Motor neuron (in vitro differentiated cells): ENCODE data around the gene GNAT3. TPM values are rescaled to one million over a fixed set of nuclear protein-coding genes. Genes with fewer than 3 reads are reported as not detected.

ENCODE experiments used
- ATAC-seq, 8 experiments: fragments of 200-7000 bp; cut with Tn5 transposase; replicated peaks in 6 of 8; 2 replicates each; pipeline ENCODE4 v1.8.0; 2021; ENCODE audit warnings: mild to moderate bottlenecking in 8 of 8, moderate library complexity in 8 of 8
- H3K27ac ChIP-seq, 2 donors: fragments of 250-450 bp; sonication (Bioruptor Pico); 2 replicates each; pipeline ENCODE4 v1.9.0; 2021; ENCODE audit warnings: antibody characterized with exemption in 2 of 2, mild to moderate bottlenecking in 2 of 2, moderate library complexity in 1 of 2
- H3K4me1 ChIP-seq, 2 donors: fragments of 250-450 bp; sonication (Bioruptor Pico); replicated peaks in 1 of 2; 2 replicates each; pipeline ENCODE4 v1.6.1; 2021; ENCODE audit warnings: antibody characterized with exemption in 2 of 2, mild to moderate bottlenecking in 2 of 2, moderate library complexity in 1 of 2
- H3K4me3 ChIP-seq, 5 donors: fragments of 250-450 bp; sonication (Bioruptor Pico); 2 replicates each; pipeline ENCODE4 v1.9.0; 2021; ENCODE audit warnings: antibody characterized with exemption in 5 of 5, mild to moderate bottlenecking in 5 of 5, moderate library complexity in 4 of 5
- WGBS, 10 experiments: fragments of 450-650 bp; shearing (Covaris generic); methylation state at CpG; one replicate each; pipeline ENCODE4 v1.0.0; 2022; 5-methylcytosine and 5-hydroxymethylcytosine counted together
- in situ Hi-C, 9 experiments: fragments of 400-800 bp; cut with MboI; loops; one replicate each; pipeline ENCODE4 v1.15.0; 2021; ENCODE audit warnings: low sequenced_read_pairs in 9 of 9, low pct_unique_long_range_greater_than_20kb in 2 of 9; ENCODE audit not compliant: unreplicated experiment in 9 of 9
- total RNA-seq, 8 experiments: library from RNA; unstranded; fragments of 300-600 nt; gene quantifications; 2 replicates each; pipeline versions ENCODE4 v1.2.3 to v1.2.4, GENCODE V29; 2022

GNAT3 gene
- total RNA-seq, 8 experiments from 2014 or later: 0.11 to 0.25 TPM; not detected in 6

DNA sequence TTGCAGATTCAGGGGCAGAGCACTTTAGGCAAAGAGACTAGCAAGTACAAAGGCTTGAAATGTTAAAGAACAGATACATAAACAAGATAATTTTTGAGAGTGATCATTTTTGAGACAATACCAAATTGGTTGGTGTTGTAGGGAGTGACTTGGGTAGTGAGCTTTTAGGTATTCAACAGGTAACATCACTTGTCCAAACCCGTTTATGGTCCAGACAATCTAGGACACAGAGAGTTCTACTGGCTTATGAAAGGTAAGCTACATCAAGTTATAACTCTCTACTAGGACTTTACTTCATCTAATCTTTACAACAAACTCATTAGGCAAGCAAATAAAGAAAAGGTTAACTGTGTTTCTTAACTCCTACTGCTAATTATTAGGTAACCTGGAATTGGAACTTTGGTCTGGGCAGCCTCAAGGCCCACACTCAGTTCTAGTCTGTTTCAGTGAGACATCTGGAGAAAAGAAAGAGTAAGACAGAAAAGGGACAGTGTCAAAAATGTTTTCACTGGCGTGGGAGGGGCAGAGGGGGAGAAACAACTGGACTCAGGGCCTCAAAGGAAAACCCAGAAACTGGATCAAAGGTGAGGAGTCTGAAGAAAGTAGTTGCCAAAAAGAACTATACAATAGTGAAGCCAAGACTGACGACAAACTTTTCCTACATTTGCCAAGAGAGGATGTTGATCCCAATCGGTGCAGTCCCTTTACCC is 39.2 kb downstream of the GNAT3 start:
- no peak overlapping the region for H3K4me3 ChIP-seq
- WGBS, 10 experiments: 29 to 100% (median 60%) methylated on average over 1 to 4 of the region's 4 CpGs
- in situ Hi-C loops: no loop called here

DNA sequence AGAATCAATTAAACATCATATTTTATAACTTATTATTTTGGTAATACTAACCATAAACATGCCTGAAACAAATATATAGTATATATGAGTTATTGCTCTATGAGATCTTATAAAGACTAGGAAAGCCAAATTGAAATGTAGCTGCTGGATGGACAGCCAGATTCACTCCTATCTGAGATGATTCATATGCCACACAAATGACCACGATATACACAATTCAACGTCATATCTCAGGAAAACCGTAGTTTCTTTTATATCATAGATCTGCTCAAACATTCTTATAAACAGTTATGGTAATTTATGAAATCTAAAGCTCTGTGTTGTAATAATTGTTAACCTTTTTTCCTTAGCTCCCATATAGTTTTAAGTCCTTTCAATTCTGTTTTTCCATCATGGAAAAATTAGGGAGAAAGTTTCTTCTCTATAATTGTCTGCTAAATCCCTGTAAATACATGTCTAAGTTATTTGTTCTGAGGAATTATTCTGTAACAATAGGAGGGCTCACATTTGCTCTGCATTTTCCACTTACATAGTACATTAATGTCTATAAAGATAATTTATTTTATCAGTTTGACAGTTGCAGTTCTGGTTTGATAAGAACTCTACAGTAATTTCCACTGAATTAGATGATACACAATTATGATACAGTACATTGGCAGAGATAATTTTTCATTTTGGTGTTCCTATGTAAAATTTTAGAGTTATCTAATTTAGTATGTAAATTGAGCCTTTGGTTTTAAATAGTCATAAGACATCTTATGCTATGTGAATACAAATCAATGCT is 42.7 kb downstream of the GNAT3 start:
- H3K4me3 ChIP-seq: no peak overlapping the region
- H3K4me1 ChIP-seq: peaks cover 0 to 6% of the 10 kb centered on the region in 2 donors
- H3K27ac ChIP-seq: no peak overlapping the region
- ATAC-seq: no peak
- WGBS, 10 experiments: 53 to 92% (median 74%) methylated on average over 2 to 3 of the region's 3 CpGs; no CpG with 5 or more reads in 2 of the 10 experiments
- in situ Hi-C loops: no loop called here

More for the DNA sequence above, 39.2 kb downstream of the GNAT3 start:
- H3K4me1 ChIP-seq: no peaks in the 10 kb centered on the region
- no peak overlapping the region for H3K27ac ChIP-seq
- no peak for ATAC-seq

DNA sequence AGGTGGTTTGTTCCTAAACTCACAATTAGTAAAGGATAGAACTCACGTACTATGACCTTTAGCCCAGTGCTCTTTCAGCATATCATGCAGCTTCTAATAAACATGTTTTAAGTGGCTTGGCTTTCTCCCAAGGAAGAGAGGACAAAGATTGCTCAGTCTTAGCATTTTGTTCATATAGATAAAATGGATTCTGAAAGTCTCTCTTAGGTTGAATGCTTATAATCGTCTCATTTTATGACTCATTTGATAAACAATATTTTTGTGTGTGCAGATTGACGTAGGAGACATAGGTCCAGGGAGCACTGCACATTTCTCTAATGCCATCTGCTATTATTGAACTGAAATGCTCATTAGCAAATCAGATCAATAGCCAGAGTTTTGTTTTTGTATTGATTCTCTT is 44.8 kb downstream of the GNAT3 start:
- no peak for ATAC-seq
- peaks cover 0 to 6% of the 10 kb centered on the region in 2 donors for H3K4me1 ChIP-seq
- H3K27ac ChIP-seq: no peak overlapping the region
- 47 to 94% (median 81%) methylated on average over 1 to 3 of the region's 3 CpGs for WGBS, 10 experiments
- in situ Hi-C loops: no loop called here
- H3K4me3 ChIP-seq: no peak overlapping the region

DNA sequence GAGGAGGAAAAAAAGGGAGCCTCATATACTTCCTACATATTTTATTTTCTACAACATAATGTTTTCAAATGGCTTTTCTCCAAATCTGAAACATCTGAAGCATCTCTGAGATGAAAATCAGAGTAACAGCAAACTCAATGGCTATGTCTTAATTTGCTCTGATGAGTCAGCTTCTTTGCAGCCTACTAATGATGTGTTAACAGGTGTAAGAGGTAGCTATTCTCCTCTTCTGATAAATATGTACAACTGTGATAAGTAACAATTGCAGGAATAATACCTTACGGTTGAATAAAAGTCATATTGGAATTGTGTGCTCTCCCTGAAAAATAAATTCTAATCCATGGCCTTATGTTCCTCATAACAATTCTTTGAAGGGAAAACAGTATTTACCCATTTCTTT is 45.2 kb downstream of the GNAT3 start:
- ATAC-seq: no peak
- Histone ChIP-seq H3K4me1 (peaks cover 0 to 6% of the 10 kb centered on the region in 2 donors), H3K27ac (no peak overlapping the region), H3K4me3 (no peak overlapping the region)
- in situ Hi-C loops: no loop called here
- WGBS, 10 experiments: 67 to 100% (median 100%) methylated on average over 1 of the region's 1 CpG; no CpG with 5 or more reads in 3 of the 10 experiments

DNA sequence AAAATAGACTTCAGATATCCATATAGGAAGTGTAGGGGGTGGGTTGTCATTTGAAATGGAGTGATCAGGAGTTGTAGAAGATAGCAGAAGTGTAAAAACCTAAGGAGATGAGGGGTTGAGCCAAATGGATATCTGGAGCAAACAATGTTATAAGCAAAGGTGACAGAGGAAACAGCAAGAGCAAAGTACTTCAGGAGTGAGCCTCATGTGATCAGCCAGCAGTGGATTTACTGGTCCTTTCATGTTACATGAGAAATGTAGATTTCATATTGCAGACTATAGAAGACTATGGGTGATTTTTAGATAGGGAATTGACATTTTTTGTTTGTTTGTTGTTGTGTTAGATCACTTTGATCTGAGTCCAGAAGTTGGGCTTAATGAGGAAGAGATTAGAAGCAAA is 47.7 kb downstream of the GNAT3 start:
- H3K4me1 ChIP-seq: peaks cover 0 to 6% of the 10 kb centered on the region in 2 donors
- in situ Hi-C loops: no loop called here
- ATAC-seq: no peak
- no peak overlapping the region for H3K27ac ChIP-seq
- no peak overlapping the region for H3K4me3 ChIP-seq

DNA sequence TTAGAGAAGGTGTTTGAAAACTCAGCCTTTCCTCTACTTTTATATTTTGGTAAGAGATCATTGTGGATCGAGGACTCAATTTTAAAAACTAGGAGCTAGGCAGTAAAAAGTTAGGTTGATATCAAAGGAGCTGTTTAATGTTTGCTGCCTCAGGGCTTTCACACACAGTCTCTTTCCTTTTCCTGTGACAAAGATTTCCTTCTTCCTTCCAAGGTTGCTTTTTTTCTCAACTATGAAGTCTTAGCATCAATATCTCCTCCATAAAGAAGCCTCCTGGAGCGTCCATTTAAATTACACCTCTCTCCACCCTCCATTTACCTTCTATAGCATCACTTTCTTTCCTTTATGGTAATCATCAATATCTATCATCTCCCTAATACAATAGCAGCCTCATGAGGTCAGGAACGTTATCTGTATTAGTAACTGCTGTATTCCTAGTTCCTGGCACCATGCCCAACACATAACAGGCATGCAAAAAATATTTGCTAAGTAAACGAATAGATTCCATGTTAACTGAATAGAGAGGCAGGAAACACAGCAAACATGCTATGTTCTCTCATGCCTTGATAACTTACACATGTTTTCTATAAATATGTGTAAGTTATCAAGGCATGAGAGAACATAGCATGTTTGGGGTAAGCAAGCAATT is 48.5 kb downstream of the GNAT3 start:
- 49 to 100% (median 87%) methylated on average over 1 to 4 of the region's 4 CpGs for WGBS, 10 experiments
- in situ Hi-C loops: no loop called here
- peaks cover 0 to 6% of the 10 kb centered on the region in 2 donors for H3K4me1 ChIP-seq
- ATAC-seq: no peak
- H3K4me3 ChIP-seq: no peak overlapping the region
- H3K27ac ChIP-seq: no peak overlapping the region

DNA sequence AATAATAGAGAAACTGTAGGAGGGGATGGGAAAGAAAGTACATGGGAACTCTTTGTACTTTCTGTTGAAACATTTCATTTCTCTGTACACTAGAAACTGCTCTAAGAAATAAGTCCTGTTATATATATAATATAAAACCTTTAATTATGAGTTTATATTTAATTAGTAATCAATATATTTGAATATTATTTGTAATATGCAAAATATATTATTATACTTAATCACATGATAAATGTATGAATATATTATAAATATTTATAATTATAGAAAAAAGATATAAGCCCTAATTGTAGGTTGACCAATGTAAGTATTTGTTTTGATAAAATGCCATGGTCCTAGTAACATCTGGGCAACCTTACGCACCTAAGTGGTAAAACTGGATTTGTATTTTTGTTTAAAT is 51.0 kb downstream of the GNAT3 start:
- H3K4me3 ChIP-seq: no peak overlapping the region
- H3K27ac ChIP-seq: no peak overlapping the region
- in situ Hi-C loops: no loop called here
- 75 to 100% (median 100%) methylated on average over 1 of the region's 1 CpG; no CpG with 5 or more reads in 1 of the 10 experiments for WGBS, 10 experiments
- no peak for ATAC-seq
- H3K4me1 ChIP-seq: no peaks in the 10 kb centered on the region

DNA sequence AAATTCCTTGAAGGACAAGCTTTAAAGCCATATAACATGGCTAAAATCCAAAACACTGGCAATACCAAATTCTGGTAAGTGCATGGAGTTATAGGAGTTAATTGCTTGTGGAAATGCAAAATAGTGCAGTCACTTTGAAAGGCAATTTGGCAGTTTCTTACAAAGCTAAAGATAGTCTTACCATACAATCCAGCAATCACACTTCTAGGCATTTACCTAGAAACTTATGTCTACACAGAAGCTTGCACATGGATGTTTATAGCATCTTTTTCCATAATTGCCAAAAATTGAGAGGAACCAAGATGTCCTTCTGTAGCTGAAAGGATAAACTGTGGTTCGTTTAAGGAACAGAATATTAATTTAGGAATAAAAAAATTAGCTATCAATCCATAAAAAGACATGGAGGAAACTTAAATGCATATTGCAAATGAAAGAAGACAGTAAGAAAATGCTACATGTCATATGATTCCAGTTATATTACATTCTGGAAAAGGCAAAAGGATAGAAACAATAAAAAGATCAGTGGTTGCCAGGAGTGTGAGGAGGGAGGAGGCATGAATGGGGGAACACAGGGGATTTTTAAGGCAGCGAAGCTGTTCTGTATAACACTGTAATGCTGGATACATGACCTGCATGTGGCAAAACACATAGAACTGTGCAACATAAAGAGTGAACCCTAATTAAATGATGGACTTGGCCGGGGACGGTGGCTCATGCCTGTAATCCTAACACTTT is 51.9 kb downstream of the GNAT3 start:
- H3K4me1 ChIP-seq: no peaks in the 10 kb centered on the region
- in situ Hi-C loops: no loop called here
- no peak for ATAC-seq
- H3K27ac ChIP-seq: no peak overlapping the region
- H3K4me3 ChIP-seq: no peak overlapping the region
- 44 to 100% (median 75%) methylated on average over 1 to 3 of the region's 4 CpGs; no CpG with 5 or more reads in 1 of the 10 experiments for WGBS, 10 experiments

DNA sequence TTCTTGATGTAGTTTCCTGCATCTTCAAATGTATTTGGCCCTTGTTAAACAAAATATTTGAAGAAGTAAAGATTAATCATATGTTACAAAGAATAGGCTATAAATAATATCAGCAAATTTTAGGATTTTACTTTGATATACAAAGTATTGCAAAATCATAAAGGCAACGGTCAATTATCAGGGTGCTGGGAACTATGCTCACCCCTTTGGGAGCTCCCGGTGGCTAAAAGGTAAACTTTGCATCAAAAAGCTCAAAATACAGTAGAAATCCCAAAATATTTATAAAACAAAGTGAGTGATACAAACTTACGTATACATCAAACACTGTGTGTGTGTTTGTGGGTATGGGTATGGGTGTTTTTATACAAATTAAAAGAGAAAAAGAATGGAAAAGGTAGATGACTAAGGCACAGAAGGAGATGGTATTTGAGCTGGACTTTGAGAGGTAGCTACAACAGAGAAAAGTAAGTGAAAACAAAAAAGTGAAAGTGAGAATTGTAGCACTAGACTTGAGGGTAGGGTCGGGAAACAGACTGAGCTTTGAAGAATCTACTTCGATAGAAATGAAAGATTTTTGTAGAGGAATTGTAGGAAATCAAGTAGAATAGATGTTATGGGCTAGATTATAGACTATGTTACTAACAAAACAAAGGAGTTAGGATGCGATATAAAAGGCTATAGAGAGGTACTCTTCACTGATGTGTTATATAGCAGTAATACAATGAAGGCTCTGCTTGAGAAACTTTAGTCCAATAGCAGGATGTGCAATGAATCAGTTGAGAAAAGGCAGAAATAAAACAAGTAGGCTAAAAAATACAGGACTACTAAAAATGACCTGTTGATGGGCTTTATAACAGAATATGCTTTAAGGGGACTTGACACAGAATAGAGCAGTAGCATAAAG is 52.8 kb downstream of the GNAT3 start:
- no peak for ATAC-seq
- WGBS, 10 experiments: 63 to 94% (median 89%) methylated on average over 4 to 6 of the region's 6 CpGs
- H3K4me1 ChIP-seq: no peaks in the 10 kb centered on the region
- in situ Hi-C loops: no loop called here
- H3K27ac ChIP-seq: no peak overlapping the region
- no peak overlapping the region for H3K4me3 ChIP-seq

DNA sequence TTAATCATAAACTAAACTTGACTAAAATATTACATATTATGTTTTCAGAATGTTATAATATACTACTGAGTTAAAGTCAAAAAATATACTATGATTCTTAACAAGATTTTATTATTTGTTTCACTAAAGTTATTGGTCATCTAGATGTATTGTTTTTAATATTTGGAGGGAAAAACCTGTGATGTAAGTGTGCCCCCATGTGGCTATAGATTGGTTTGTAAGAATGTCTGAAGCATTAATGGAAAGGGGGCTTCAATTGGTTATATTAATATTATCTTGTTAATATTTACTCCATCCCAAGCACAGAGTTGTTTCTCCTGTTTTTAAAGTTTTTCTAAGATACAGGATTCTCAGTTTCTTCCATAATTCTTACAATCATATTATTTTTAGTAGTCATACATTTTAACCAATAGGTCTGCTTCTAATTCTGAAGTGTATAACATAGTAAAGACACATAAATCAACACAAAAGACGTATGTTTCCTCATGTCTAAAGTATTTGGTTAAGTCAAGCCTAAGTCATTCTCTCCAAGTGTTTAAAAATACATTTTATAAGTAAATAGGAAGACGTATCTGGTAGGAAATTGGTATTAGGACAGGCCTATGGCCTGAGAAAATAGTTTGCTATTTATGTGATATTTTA is 58.0 kb downstream of the GNAT3 start:
- ATAC-seq: no peak
- in situ Hi-C loops: no loop called here
- 25 to 100% (median 57%) methylated on average over 1 to 2 of the region's 2 CpGs; no CpG with 5 or more reads in 1 of the 10 experiments for WGBS, 10 experiments

DNA sequence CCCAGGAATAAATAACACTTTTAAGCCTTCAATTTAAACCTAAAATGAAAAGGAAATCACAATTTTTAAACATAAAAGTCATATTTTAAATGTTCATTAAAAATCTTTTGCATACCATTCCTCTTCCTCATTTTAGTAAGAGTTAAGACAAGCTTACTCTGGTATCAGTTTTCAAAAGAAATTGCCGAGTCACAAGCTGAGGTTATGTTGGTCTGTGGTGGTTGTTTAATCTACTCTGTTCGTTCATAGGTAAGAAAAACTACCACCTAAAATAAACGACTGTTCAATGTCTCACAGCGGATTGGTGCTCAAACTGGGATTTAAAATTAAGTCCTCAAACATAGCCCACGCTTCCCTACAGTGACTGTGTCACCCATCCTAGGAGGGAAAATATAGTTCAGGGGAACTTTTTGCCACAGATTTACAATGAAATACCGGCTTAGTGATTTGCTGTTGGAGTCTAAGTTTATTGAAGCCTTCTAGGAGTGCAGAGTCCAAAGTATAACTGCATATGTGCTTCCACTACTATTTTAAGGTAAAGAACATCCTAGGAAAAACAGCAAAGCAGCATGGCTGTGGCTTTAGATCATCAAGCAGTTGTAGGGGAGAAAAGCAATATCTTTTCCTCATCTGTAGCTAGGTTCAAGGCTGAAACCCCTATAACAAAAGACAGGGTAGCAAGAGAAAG is 61.1 kb downstream of the GNAT3 start:
- 65 to 100% (median 84%) methylated on average over 2 to 6 of the region's 6 CpGs for WGBS, 10 experiments
- in situ Hi-C loops: no loop called here
- Histone ChIP-seq H3K27ac (no peak overlapping the region), H3K4me3 (no peak overlapping the region), H3K4me1 (no peaks in the 10 kb centered on the region)
- no peak for ATAC-seq

More for the DNA sequence above, 58.0 kb downstream of the GNAT3 start:
- Histone ChIP-seq H3K4me1 (no peaks in the 10 kb centered on the region), H3K27ac (no peak overlapping the region), H3K4me3 (no peak overlapping the region)
